ENCODE data around the gene EHD3. TPM values are rescaled to one million over a fixed set of nuclear protein-coding genes. Genes with fewer than 3 reads are reported as not detected.

The EHD3 gene
- total RNA-seq, 1 donor from 2014 or later = 13.2 TPM

- Mint-ChIP-seq H3K27ac (no peak overlapping the region), H3K27me3 (ENCODE audit: low read depth) (no peaks in the 10 kb centered on the region), H3K36me3 (no peaks in the 10 kb centered on the region), H3K4me1 (peaks cover 18% of the 10 kb centered on the region), H3K9me3 (peaks cover 5% of the 10 kb centered on the region), H3K4me3 (no peak overlapping the region)
- no peak for DNase-seq (ENCODE audit: low spot score in 2 of 2, unreplicated experiment in 2 of 2)
- TF ChIP-seq, protein P1, sequence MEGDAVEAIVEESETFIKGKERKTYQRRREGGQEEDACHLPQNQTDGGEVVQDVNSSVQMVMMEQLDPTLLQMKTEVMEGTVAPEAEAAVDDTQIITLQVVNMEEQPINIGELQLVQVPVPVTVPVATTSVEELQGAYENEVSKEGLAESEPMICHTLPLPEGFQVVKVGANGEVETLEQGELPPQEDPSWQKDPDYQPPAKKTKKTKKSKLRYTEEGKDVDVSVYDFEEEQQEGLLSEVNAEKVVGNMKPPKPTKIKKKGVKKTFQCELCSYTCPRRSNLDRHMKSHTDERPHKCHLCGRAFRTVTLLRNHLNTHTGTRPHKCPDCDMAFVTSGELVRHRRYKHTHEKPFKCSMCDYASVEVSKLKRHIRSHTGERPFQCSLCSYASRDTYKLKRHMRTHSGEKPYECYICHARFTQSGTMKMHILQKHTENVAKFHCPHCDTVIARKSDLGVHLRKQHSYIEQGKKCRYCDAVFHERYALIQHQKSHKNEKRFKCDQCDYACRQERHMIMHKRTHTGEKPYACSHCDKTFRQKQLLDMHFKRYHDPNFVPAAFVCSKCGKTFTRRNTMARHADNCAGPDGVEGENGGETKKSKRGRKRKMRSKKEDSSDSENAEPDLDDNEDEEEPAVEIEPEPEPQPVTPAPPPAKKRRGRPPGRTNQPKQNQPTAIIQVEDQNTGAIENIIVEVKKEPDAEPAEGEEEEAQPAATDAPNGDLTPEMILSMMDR (IDR thresholded peaks at IDR 0.05; ENCODE audit: unreplicated experiment) = no peak
Measured at GRCh38 chr2:31284107-31284506, 50.2 kb downstream of the EHD3 start.

DNA sequence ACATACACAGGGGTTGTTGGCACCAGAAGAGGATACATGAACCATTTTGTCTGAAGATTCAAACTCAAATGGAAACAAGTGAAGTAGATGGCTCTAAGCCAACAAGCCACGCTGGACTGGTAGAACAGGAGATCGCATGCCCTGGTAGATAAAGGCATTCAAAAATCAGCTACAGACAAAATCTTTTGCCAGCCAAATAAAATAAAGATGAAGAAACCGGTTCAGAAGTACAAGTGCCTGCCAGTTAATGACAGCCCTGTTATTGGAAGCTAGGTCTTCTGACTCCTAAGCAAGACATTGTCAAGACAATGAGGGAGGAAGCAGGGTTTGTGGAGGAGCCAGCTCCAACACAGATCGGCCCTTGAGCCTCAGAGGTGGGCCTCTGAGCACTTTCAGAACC is 52.3 kb downstream of the EHD3 start:
- Mint-ChIP-seq H3K4me1 (peaks cover 18% of the 10 kb centered on the region), H3K36me3 (no peaks in the 10 kb centered on the region), H3K4me3 (no peak overlapping the region), H3K27me3 (ENCODE audit: low read depth) (no peaks in the 10 kb centered on the region), H3K27ac (no peak overlapping the region), H3K9me3 (peaks cover 5% of the 10 kb centered on the region)
- TF ChIP-seq, protein P1 (IDR thresholded peaks at IDR 0.05; ENCODE audit: unreplicated experiment) = no peak
- DNase-seq (ENCODE audit: low spot score in 2 of 2, unreplicated experiment in 2 of 2) = no peak

DNA sequence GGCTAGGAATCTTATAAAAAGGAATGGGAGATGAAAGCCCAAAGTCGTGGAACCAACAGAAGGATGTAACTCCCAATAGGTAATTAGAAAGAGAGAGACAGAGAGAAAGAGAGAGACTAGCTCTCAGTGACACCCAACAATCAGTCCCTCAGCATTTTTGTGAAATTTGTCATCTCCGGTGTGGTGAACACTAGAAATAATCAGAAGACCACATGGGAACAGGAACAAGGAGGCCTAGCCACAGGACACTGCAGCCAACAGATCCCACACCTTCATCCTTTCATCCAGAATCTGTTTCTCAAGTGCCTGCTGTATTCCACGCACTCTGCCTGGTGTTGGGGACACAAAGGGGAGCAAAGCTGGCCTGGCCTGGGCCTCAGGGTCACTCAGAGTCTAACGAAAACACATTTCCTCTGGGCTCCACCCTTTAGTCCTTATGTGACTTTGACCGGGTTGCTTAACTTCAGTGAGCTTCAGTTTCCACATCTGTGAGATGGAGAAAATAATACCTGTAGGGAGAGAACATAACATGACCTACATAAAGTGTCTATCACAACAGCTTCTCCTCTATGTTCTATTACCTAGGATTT is 53.1 kb downstream of the EHD3 start:
- H3K4me1 Mint-ChIP-seq = peaks cover 18% of the 10 kb centered on the region
- DNase-seq (ENCODE audit: low spot score in 2 of 2, unreplicated experiment in 2 of 2) = no peak
- no peaks in the 10 kb centered on the region for H3K36me3 Mint-ChIP-seq
- H3K27me3 Mint-ChIP-seq (ENCODE audit: low read depth) = no peaks in the 10 kb centered on the region
- TF ChIP-seq, protein P1 (IDR thresholded peaks at IDR 0.05; ENCODE audit: unreplicated experiment) = no peak
- peaks cover 5% of the 10 kb centered on the region for H3K9me3 Mint-ChIP-seq
- peak overlapping the region; percentile 73 for H3K27ac Mint-ChIP-seq
- H3K4me3 Mint-ChIP-seq = no peak overlapping the region

GRCh38 chr2:31287654-31288053 is 53.7 kb downstream of the EHD3 start:
- peaks cover 18% of the 10 kb centered on the region for H3K4me1 Mint-ChIP-seq
- DNase-seq (ENCODE audit: low spot score in 2 of 2, unreplicated experiment in 2 of 2) = no peak
- TF ChIP-seq, protein P1 (IDR thresholded peaks at IDR 0.05; ENCODE audit: unreplicated experiment) = no peak
- no peak overlapping the region for H3K4me3 Mint-ChIP-seq
- no peaks in the 10 kb centered on the region for H3K36me3 Mint-ChIP-seq
- H3K9me3 Mint-ChIP-seq = peaks cover 5% of the 10 kb centered on the region
- H3K27ac Mint-ChIP-seq = peak overlapping the region; percentile 73
- H3K27me3 Mint-ChIP-seq (ENCODE audit: low read depth) = no peaks in the 10 kb centered on the region

DNA sequence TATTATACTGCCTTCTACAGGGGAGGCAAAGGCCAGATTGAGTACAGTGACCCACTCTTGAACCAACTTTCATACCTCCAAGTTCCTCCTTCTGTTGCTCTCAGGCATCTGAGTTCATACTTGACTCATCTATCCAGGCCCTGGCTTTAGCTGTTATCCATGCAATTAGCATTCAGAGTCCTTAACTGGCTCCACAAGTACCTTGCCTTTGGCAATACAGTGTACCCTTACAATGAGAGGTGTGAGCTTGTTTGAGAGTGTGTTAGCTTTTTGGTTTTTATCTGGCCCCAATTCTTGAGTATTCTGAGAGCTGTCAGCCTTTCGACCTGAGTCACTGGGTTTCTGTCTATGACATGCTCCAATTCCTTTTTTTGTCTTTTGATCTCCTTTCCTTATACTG is 60.2 kb downstream of the EHD3 start:
- TF ChIP-seq, protein P1 (IDR thresholded peaks at IDR 0.05; ENCODE audit: unreplicated experiment) = no peak

More for the DNA sequence above, 60.2 kb downstream of the EHD3 start:
- H3K36me3 Mint-ChIP-seq = no peaks in the 10 kb centered on the region
- H3K27me3 Mint-ChIP-seq (ENCODE audit: low read depth) = no peaks in the 10 kb centered on the region
- no peak overlapping the region for H3K4me3 Mint-ChIP-seq
- no peaks in the 10 kb centered on the region for H3K9me3 Mint-ChIP-seq
- no peak for DNase-seq (ENCODE audit: low spot score in 2 of 2, unreplicated experiment in 2 of 2)
- peaks cover 12% of the 10 kb centered on the region for H3K4me1 Mint-ChIP-seq
- no peak overlapping the region for H3K27ac Mint-ChIP-seq
